ENCODE results near the gene FAM219B. TPM values are rescaled to one million over a fixed set of nuclear protein-coding genes. Genes with fewer than 3 reads are reported as not detected.
"Not testable (repeated sequence)": the region's sequence is repeated elsewhere in the genome, so short reads cannot be mapped to it uniquely, and the experiment has no call there.

Gene FAM219B
- total and polyA plus RNA-seq, 4 donors = 7.5 to 15.6 (median 12.2) TPM

DNA sequence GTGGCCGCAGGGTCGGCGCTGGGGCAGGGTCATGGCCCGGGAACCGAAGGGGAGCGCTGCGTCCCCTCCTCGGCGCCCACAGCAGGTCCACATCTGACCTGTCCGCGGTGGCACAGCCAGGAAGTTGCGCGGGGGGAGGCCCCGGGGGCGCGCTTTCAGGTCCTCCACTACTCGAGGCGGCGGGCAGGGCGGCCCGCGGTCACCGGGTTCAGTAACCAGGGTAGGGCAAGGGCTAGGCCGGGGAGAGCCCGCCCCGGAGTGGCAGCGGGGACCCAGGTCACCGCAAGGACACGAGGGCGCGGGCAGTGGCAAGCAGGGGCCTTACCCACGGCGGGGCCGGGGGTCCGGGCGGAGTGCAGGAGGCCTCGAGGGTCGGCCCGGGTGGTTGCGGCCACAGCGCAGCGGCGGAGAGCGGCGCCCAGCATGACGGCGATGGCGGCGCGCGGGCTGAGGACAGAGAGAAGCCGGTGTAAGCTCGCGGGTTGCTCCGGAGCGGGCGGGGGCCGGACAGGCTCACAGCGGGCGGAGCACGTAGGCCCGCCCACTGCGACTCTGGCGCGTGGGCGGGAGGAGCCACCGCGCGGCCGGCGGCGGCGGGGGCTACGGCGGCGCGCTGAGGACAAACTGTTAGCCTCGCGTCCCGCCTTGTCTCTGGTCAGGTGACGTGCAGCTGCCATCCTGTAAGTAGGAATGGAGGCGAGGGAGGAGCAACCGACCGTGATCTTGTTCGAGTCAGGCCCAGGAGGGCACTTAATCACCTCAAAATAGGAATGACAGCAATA is 31.1 kb upstream of the FAM219B start, which contains the start of gene COX5A (continued):
- TF ChIP-seq REST (IDR thresholded peaks at IDR 0.05) (peak; percentile 4), CTCF (IDR thresholded peaks at IDR 0.05; ENCODE audit: low read depth, low read length, missing input control) (no peak)

DNA sequence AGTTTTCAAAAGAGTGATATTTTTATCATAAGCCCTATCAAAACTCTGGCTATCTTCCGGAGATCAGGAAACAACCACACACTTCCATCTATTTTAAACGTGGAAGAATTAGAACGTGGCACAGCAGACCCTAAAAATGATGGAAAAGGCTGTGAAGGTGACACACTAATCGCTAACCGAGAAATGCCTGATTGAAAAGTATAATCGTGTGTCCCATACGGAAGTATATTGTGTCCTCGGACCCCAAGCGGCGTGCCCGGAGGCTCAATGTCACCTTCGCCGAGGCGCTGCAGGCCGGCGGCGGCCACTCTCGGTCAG is 30.6 kb upstream of the FAM219B start:
- Histone ChIP-seq H3K9ac (ENCODE audit: low read depth in 1 of 2, low read length in 2 of 2) (peak overlapping the region; percentile 77 to 88), H3K27me3 (ENCODE audit: control insufficient read depth in 4 of 4, insufficient read depth in 4 of 4, low read length in 3 of 4) (no peaks in the 10 kb centered on the region), H3K27ac (ENCODE audit: low read depth in 1 of 2, low read length in 2 of 2) (peak overlapping the region; percentile 96 to 99), H3K4me1 (ENCODE audit: control insufficient read depth in 4 of 4, insufficient read depth in 4 of 4, low read length in 3 of 4) (peaks cover 2 to 15% (median 7%) of the 10 kb centered on the region in 4 donors), H3K36me3 (ENCODE audit: control insufficient read depth in 4 of 4, insufficient read depth in 3 of 4, low read depth in 1 of 4, low read length in 3 of 4) (peaks cover 0 to 3% (median 0%) of the 10 kb centered on the region in 4 donors), H3K9me3 (ENCODE audit: control insufficient read depth in 4 of 4, low read length in 3 of 4) (no peaks in the 10 kb centered on the region), H3K4me3 (ENCODE audit: low read depth in 1 of 3, low read length in 3 of 3) (peak overlapping the region; percentile 79 to 96 (median 87))
- TF ChIP-seq REST (IDR thresholded peaks at IDR 0.05) (no peak), YY1 (IDR thresholded peaks at IDR 0.05) (peak; percentile 17)
- DNase-seq (ENCODE audit: low spot score) = no peak
- under 1% methylated on average over 18 of the region's 18 CpGs for WGBS

DNA sequence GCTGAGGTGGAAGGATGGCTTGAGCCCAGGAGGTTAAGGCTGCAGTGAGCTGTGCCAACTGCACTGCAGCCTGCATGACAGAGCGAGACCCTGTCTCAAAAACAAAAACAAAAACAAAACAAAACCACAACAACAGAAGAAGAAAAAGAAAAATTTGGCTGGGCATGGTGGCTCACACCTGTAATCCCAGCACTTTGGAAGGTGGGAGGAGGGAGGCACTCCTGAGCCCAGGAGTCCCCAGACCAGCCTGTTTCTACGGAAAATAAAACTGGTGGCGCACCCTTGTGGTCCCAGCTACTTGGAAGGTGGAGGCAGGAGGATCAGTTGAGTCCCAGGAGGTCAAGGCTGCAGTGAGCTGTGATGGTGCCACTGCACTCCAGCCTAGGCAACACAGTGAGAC is 28.5 kb upstream of the FAM219B start:
- not testable (repeated sequence) for H3K27ac ChIP-seq (ENCODE audit: low read depth in 1 of 2, low read length in 2 of 2); H3K9me3 ChIP-seq (ENCODE audit: control insufficient read depth in 4 of 4, low read length in 3 of 4); H3K9ac ChIP-seq (ENCODE audit: low read depth in 1 of 2, low read length in 2 of 2); H3K4me3 ChIP-seq (ENCODE audit: low read depth in 1 of 3, low read length in 3 of 3); DNase-seq (ENCODE audit: low spot score); H3K27me3 ChIP-seq (ENCODE audit: control insufficient read depth in 4 of 4, insufficient read depth in 4 of 4, low read length in 3 of 4); H3K36me3 ChIP-seq (ENCODE audit: control insufficient read depth in 4 of 4, insufficient read depth in 3 of 4, low read depth in 1 of 4, low read length in 3 of 4)
- WGBS = 79% methylated on average over 3 of the region's 3 CpGs
- H3K4me1 ChIP-seq (ENCODE audit: control insufficient read depth in 4 of 4, insufficient read depth in 4 of 4, low read length in 3 of 4) = peaks cover 2 to 15% (median 7%) of the 10 kb centered on the region in 4 donors

All from liver (tissue), 9 donors.